NT2/D1 (cell line): Measurements from ENCODE around the gene TCTA.

Experiments
- SUZ12 ChIP-seq: IDR thresholded peaks from 2 replicates; pipeline ENCODE4 v1.6.1; 2011; ENCODE audit not compliant: insufficient read length, insufficient read depth; ENCODE audit errors: extremely low read depth
- YY1 ChIP-seq: IDR thresholded peaks from 2 replicates; pipeline ENCODE4 v1.6.1; 2011; ENCODE audit not compliant: insufficient read length, insufficient read depth
- ZNF274 ChIP-seq: IDR thresholded peaks from 2 replicates; pipeline ENCODE4 v1.6.1; 2011; ENCODE audit warnings: mild to moderate bottlenecking, low read depth, low read length

GRCh38 chr3:49453621-49454020 lies 41.4 kb downstream of the TCTA start:
- TF ChIP-seq ZNF274, result no peak
- no peak for TF ChIP-seq YY1
- TF ChIP-seq SUZ12, result no peak
